ENCODE data around the gene ZNF146. TPM values are rescaled to one million over a fixed set of nuclear protein-coding genes. Genes with fewer than 3 reads are reported as not detected.

The ZNF146 gene
- polyA plus RNA-seq, 1 donor (not counting 4 experiments of a cell fraction or from before 2014, with no cell fraction given), result 82.6 TPM

GRCh38 chr19:36254848-36255247, 39.9 kb downstream of the ZNF146 start:
- H3K36me3 ChIP-seq (ENCODE audit: control insufficient read depth in 2 of 2, extremely low read depth in 1 of 2, insufficient read depth in 2 of 2, low read length in 2 of 2), result no peaks in the 10 kb centered on the region
- dilution Hi-C loops (cut with MboI; ENCODE audit: extremely low pct_ligation_motif_present, low sequenced_read_pairs), result no loop called here

GRCh38 chr19:36255316-36255715, 40.4 kb downstream of the ZNF146 start:
- Histone ChIP-seq H3K9ac (ENCODE audit: control insufficient read depth, extremely low read depth, insufficient read depth, low read length) (no peak overlapping the region), H3K4me2 (ENCODE audit: control insufficient read depth, extremely low read depth, insufficient read depth, low read depth, low read length) (no peak overlapping the region), H3K9me3 (ENCODE audit: control insufficient read depth, low read depth, low read length) (no peaks in the 10 kb centered on the region), H3K9me1 (ENCODE audit: control insufficient read depth, extremely low read depth, insufficient read depth, low read length) (no peaks in the 10 kb centered on the region), H4K20me1 (ENCODE audit: control insufficient read depth, extremely low read depth, insufficient read depth, low read length) (no peaks in the 10 kb centered on the region), H3K36me3 (ENCODE audit: control insufficient read depth in 2 of 2, extremely low read depth in 1 of 2, insufficient read depth in 2 of 2, low read length in 2 of 2) (no peaks in the 10 kb centered on the region), H3K27ac (ENCODE audit: control insufficient read depth, insufficient read depth, low read length) (no peak overlapping the region), H3K27me3 (ENCODE audit: control insufficient read depth, extremely low read depth, insufficient read depth, low read length) (no peaks in the 10 kb centered on the region), H3K4me3 (ENCODE audit: control insufficient read depth in 2 of 3, extremely low read depth in 1 of 3, insufficient read depth in 2 of 3, low read depth in 1 of 3, low read length in 3 of 3) (no peak overlapping the region), H3K4me1 (ENCODE audit: control insufficient read depth, extremely low read depth, insufficient read depth, low read length) (no peaks in the 10 kb centered on the region), H3K79me2 (ENCODE audit: control insufficient read depth, insufficient read depth, low read length) (no peaks in the 10 kb centered on the region), H2AFZ (ENCODE audit: control insufficient read depth, low read length) (no peak overlapping the region)
- no peak for TF ChIP-seq EZH2 (IDR thresholded peaks at IDR 0.05; ENCODE audit: low read length)
- TF ChIP-seq CTCF (optimal IDR thresholded peaks at IDR 0.05 in 1 of 3, IDR thresholded peaks at IDR 0.05 in 1 of 3, conservative IDR thresholded peaks at IDR 0.05 in 1 of 3; ENCODE audit: extremely low read depth in 1 of 3, insufficient read depth in 2 of 3, low read length in 3 of 3), result no peak
- DNase-seq (ENCODE audit: low read depth, low spot score) (no peak), FAIRE-seq (no peak)
- dilution Hi-C loops (cut with MboI; ENCODE audit: extremely low pct_ligation_motif_present, low sequenced_read_pairs), result no loop called here

More at GRCh38 chr19:36254848-36255247, 39.9 kb downstream of the ZNF146 start:
- H3K4me2 ChIP-seq (ENCODE audit: control insufficient read depth, extremely low read depth, insufficient read depth, low read depth, low read length), result no peak overlapping the region
- FAIRE-seq (no peak), DNase-seq (ENCODE audit: low read depth, low spot score) (no peak)
- H3K27ac ChIP-seq (ENCODE audit: control insufficient read depth, insufficient read depth, low read length), result no peak overlapping the region
- H3K4me1 ChIP-seq (ENCODE audit: control insufficient read depth, extremely low read depth, insufficient read depth, low read length), result no peaks in the 10 kb centered on the region
- H3K4me3 ChIP-seq (ENCODE audit: control insufficient read depth in 2 of 3, extremely low read depth in 1 of 3, insufficient read depth in 2 of 3, low read depth in 1 of 3, low read length in 3 of 3), result no peak overlapping the region
- H3K79me2 ChIP-seq (ENCODE audit: control insufficient read depth, insufficient read depth, low read length), result no peaks in the 10 kb centered on the region
- no peak for TF ChIP-seq CTCF (optimal IDR thresholded peaks at IDR 0.05 in 1 of 3, IDR thresholded peaks at IDR 0.05 in 1 of 3, conservative IDR thresholded peaks at IDR 0.05 in 1 of 3; ENCODE audit: extremely low read depth in 1 of 3, insufficient read depth in 2 of 3, low read length in 3 of 3)
- TF ChIP-seq EZH2 (IDR thresholded peaks at IDR 0.05; ENCODE audit: low read length), result no peak
- no peak overlapping the region for H2AFZ ChIP-seq (ENCODE audit: control insufficient read depth, low read length)
- H4K20me1 ChIP-seq (ENCODE audit: control insufficient read depth, extremely low read depth, insufficient read depth, low read length), result no peaks in the 10 kb centered on the region
- H3K27me3 ChIP-seq (ENCODE audit: control insufficient read depth, extremely low read depth, insufficient read depth, low read length), result no peaks in the 10 kb centered on the region
- no peaks in the 10 kb centered on the region for H3K9me1 ChIP-seq (ENCODE audit: control insufficient read depth, extremely low read depth, insufficient read depth, low read length)
- no peaks in the 10 kb centered on the region for H3K9me3 ChIP-seq (ENCODE audit: control insufficient read depth, low read depth, low read length)
- no peak overlapping the region for H3K9ac ChIP-seq (ENCODE audit: control insufficient read depth, extremely low read depth, insufficient read depth, low read length)

All from keratinocyte (primary cell).